AG10803 (cell line): ENCODE measurements around the gene HLA-F.
A peak's percentile ranks its signal among the peaks of the same experiment; 100 is the strongest.

Source experiments
- DNase-seq: peaks from one replicate; pipeline ENCODE4 v3.0.0; 2010; ENCODE audit warnings: low read depth
- H3K4me3 ChIP-seq: 2 replicates; pipeline ENCODE4 v1.5.1; 2011; ENCODE audit warnings: mild to moderate bottlenecking, low read length, control low read depth
- CTCF ChIP-seq: conservative IDR thresholded peaks from 2 replicates; pipeline ENCODE4 v1.5.1; 2011; ENCODE audit warnings: mild to moderate bottlenecking, low read length, control low read depth, inconsistent platforms

Gene HLA-F

DNA sequence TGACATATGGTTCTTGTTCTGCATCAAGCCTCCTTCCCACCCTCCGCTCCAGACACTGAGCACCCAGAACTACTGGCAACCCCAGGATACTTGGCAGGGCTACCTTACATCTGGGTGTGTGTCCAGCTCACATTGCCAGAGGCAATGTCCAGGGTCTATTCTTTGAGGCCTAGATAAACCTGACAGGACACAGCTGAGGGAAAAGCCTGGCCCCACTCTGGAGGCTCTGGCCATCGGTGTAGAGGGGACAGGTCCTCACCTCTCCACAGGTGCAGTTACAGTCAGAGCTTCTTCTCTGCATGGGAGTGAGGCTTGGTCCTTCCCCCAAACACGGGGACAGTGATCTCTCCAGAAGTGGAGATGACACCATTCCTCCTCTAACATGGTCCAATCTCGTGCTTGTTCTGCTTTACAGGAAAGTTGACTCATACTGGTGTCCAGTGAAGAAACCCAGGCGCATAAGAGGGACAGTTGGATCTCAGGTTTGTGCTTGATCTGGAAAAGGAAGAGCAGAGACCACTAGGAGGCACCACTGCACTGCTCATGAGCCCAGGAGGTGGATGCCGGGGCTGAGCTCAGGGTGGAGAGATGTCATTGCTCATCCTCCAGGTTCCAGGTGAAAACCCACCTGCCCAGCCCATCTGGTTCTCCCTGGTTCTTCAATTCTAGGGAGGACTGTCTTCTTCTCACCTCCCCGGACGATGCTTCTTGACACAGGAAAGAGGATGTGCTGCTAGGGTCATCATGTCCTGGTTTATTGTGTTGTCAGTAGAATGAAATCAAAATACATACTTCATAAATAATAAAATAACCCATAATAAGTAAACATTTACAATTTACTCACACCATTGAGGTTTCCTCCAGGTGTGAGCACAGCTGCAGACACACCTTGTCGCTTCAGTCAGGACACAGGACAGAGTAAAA lies 14.7 kb downstream of the HLA-F start:
- DNase-seq, result peak; percentile 72
- TF ChIP-seq CTCF, result peak; percentile 83
- no peak overlapping the region for H3K4me3 ChIP-seq

- no peak overlapping the region for H3K4me3 ChIP-seq
- no peak for TF ChIP-seq CTCF
- no peak for DNase-seq
These were observed 16.1 kb downstream of the HLA-F start for GRCh38 chr6:29739136-29739881.

DNA sequence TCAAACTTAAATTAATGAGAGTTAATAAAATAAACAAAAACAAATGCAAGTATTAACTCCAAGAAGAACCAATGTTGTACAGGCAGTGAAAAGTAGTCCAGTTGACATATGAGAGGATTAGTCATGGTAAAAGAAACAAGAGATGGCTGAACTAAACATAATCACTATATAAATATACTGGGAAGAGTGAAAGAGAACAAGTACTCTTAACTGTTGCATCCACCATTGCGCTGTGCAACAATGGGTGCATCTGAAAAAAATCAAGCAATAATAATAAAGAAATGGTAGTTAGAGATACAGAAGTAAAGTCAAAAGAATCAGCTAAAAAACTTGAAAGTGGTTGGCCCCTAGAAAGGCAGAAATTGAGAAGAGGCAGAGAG lies 16.6 kb downstream of the HLA-F start:
- no peak for TF ChIP-seq CTCF
- no peak for DNase-seq

GRCh38 chr6:29741592-29741991 lies 18.4 kb downstream of the HLA-F start:
- no peak overlapping the region for H3K4me3 ChIP-seq
- DNase-seq, result no peak
- TF ChIP-seq CTCF, result no peak

More for the DNA sequence above, 16.6 kb downstream of the HLA-F start:
- H3K4me3 ChIP-seq, result no peak overlapping the region

DNA sequence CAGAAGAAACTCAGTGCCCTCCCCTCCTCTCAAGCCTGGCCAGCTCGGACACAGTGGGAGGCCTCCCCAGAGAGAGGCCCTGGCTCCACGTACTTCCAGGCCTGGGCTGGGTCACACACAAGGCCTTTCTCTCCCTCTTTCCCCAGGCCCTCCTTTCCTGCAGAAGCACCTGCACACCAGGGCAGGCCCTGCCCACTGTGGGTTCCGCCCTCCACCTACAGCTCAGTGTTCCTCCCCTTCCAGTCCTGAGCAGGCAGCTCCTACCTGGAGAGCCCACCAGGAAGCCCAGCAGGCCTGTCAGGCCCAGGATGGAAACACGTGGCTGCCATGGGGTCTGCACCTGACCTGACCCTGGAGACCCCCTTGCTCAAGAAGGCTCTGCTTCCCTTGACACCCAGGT lies 18.9 kb downstream of the HLA-F start:
- no peak for TF ChIP-seq CTCF
- no peak overlapping the region for H3K4me3 ChIP-seq
- no peak for DNase-seq

DNA sequence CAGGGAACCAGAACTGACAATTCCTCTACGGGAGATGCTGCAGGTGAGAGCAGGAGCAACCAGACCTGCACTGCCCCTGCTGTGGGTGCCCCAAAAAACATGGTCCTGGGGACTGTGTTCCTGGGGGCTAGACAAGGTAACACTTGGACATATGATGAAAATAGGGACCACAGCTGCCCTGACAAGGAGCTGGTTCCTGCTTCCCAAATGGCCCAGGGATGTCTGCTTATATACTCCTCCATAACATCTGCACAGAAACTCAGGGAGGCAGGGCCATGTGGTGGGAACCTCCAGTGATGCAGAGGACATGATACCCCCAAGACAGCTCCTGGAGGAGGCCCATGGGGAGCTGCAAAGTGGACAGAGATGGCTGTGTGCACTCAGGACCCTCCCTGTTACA lies 19.8 kb downstream of the HLA-F start:
- no peak for TF ChIP-seq CTCF
- DNase-seq, result no peak
- no peak overlapping the region for H3K4me3 ChIP-seq
